IMR-90 (cell line): ENCODE results near the gene ZNF362. TPM values are rescaled to one million over a fixed set of nuclear protein-coding genes. Genes with fewer than 3 reads are reported as not detected.

Experiments
- ATAC-seq: fragments of 200-7000 bp; cut with Tn5 transposase; 2 replicates; pipeline ENCODE4 v1.9.1; 2020; ENCODE audit warnings: low read depth, mild to moderate bottlenecking, moderate library complexity
- BruUV-seq: library from RNA; stranded (reverse); fragments of 400-500 nt; replicated peaks from 2 replicates; lab custom pipeline; 2021; lab: Mats Ljungman, UMichigan
- CTCF ChIA-PET: fragments of 300-600 bp; formaldehyde crosslinking; extraction: SDS; loops from one replicate; lab custom pipeline; 2021; ENCODE audit warnings: antibody characterized with exemption; lab: Yijun Ruan, JAX
- POLR2A ChIA-PET: fragments of 300-600 bp; sonication (Branson Sonifier 250); formaldehyde crosslinking; loops from one replicate; lab custom pipeline; 2022; ENCODE audit warnings: antibody characterized with exemption; ENCODE audit not compliant: unreplicated experiment; lab: Charles Lee
- DNase-seq: peaks from one replicate; pipeline ENCODE4 v3.0.0; 2013
- H2AFZ ChIP-seq: replicated peaks from 2 replicates; pipeline ENCODE3; 2013; ENCODE audit warnings: low read length, mild to moderate bottlenecking; ENCODE audit not compliant: poor library complexity
- H2AK5ac ChIP-seq: 2 replicates; pipeline ENCODE4 v1.6.1; 2013; ENCODE audit warnings: low read depth, low read length, inconsistent platforms
- H2AK9ac ChIP-seq: replicated peaks from 2 replicates; pipeline ENCODE3; 2013; ENCODE audit warnings: mild to moderate bottlenecking, low read depth, low read length, moderate library complexity; ENCODE audit not compliant: poor library complexity
- H2BK120ac ChIP-seq: 2 replicates; pipeline ENCODE4 v1.6.1; 2013; ENCODE audit warnings: low read depth, low read length, inconsistent platforms
- H2BK15ac ChIP-seq: 3 replicates; pipeline ENCODE4 v1.6.1; 2013; ENCODE audit warnings: low read depth, low read length, inconsistent platforms
- H2BK20ac ChIP-seq: 2 replicates; pipeline ENCODE4 v1.6.1; 2013; ENCODE audit warnings: low read depth, mild to moderate bottlenecking, inconsistent platforms, low read length, moderate library complexity
- H2BK5ac ChIP-seq: 2 replicates; pipeline ENCODE4 v1.6.1; 2013; ENCODE audit warnings: mild to moderate bottlenecking, low read depth, low read length, inconsistent platforms; ENCODE audit not compliant: poor library complexity, severe bottlenecking
- H3K14ac ChIP-seq: replicated peaks from 2 replicates; pipeline ENCODE4 v1.6.1; 2013; ENCODE audit warnings: low read depth, low read length, inconsistent platforms
- H3K18ac ChIP-seq: 2 replicates; pipeline ENCODE4 v1.6.1; 2013; ENCODE audit warnings: low read depth, low read length, control low read depth
- H3K23ac ChIP-seq: 2 replicates; pipeline ENCODE4 v1.6.1; 2013; ENCODE audit warnings: low read depth, low read length, inconsistent platforms
- H3K27ac ChIP-seq: 2 replicates; pipeline ENCODE4 v1.5.1; 2013; ENCODE audit warnings: mild to moderate bottlenecking, control low read depth, low read length; ENCODE audit not compliant: insufficient read depth
- H3K27me3 ChIP-seq: 2 replicates; pipeline ENCODE4 v1.6.1; 2013; ENCODE audit warnings: low read length; ENCODE audit not compliant: control insufficient read depth, insufficient read depth
- H3K36me3 ChIP-seq: 2 replicates; pipeline ENCODE4 v1.6.1; 2013; ENCODE audit warnings: low read length, mixed read lengths; ENCODE audit not compliant: control insufficient read depth, insufficient read depth
- H3K4ac ChIP-seq: 2 replicates; pipeline ENCODE4 v1.6.1; 2013; ENCODE audit warnings: low read depth, low read length, inconsistent platforms
- H3K4me1 ChIP-seq: 2 replicates; pipeline ENCODE4 v1.6.1; 2013; ENCODE audit warnings: low read length, mixed read lengths; ENCODE audit not compliant: control insufficient read depth, insufficient read depth
- H3K4me2 ChIP-seq: 2 replicates; pipeline ENCODE4 v1.6.1; 2013; ENCODE audit warnings: low read depth, mild to moderate bottlenecking, control low read depth, low read length, moderate library complexity
- H3K4me3 ChIP-seq: 2 replicates; pipeline ENCODE4 v1.5.1; 2013; ENCODE audit warnings: low read depth, mild to moderate bottlenecking, control low read depth, low read length, moderate library complexity; ENCODE audit not compliant: insufficient read depth
- H3K56ac ChIP-seq: 2 replicates; pipeline ENCODE4 v1.6.1; 2013; ENCODE audit warnings: low read length, inconsistent platforms; ENCODE audit not compliant: insufficient read depth; ENCODE audit errors: extremely low read depth
- H3K79me1 ChIP-seq, 2 experiments: 2 replicates each; pipeline ENCODE4 v1.6.1; 2013; ENCODE audit warnings: low read length in 2 of 2, inconsistent platforms in 1 of 2, low read depth in 1 of 2
- H3K9ac ChIP-seq: 2 replicates; pipeline ENCODE4 v1.6.1; 2013; ENCODE audit warnings: low read depth, low read length, control low read depth
- H3K9me1 ChIP-seq: 2 replicates; pipeline ENCODE4 v1.6.1; 2013; ENCODE audit warnings: low read length, inconsistent platforms; ENCODE audit not compliant: insufficient read depth
- H3K9me3 ChIP-seq: 2 replicates; pipeline ENCODE4 v1.6.1; 2013; ENCODE audit warnings: low read length; ENCODE audit not compliant: control insufficient read depth, insufficient read depth
- H4K20me1 ChIP-seq: 2 replicates; pipeline ENCODE4 v1.6.1; 2013; ENCODE audit warnings: low read length, inconsistent platforms; ENCODE audit not compliant: insufficient read depth
- H4K5ac ChIP-seq: 2 replicates; pipeline ENCODE4 v1.6.1; 2013; ENCODE audit warnings: mild to moderate bottlenecking, low read depth, low read length, control low read depth
- H4K8ac ChIP-seq, 2 experiments: 2 replicates each; pipeline ENCODE4 v1.6.1; 2013; ENCODE audit warnings: low read depth in 2 of 2, low read length in 2 of 2, control low read depth in 1 of 2, inconsistent platforms in 1 of 2
- H4K91ac ChIP-seq: 2 replicates; pipeline ENCODE4 v1.6.1; 2013; ENCODE audit warnings: low read depth, low read length, inconsistent platforms; ENCODE audit not compliant: insufficient read depth
- BHLHE40 ChIP-seq: fragments of 150-350 bp; IDR thresholded peaks from 2 replicates; pipeline ENCODE4 v1.6.1; 2016; ENCODE audit warnings: mild to moderate bottlenecking, low read depth, low read length
- FOS ChIP-seq: fragments of 150-350 bp; IDR thresholded peaks from 2 replicates; pipeline ENCODE4 v1.6.1; 2016; ENCODE audit warnings: low read depth, low read length
- MAFK ChIP-seq: IDR thresholded peaks from 2 replicates; pipeline ENCODE4 v1.6.1; 2012; ENCODE audit warnings: low read depth, low read length, improper control_type of control experiment
- POLR2A ChIP-seq: IDR thresholded peaks from 2 replicates; pipeline ENCODE4 v1.6.1; 2012; ENCODE audit warnings: mild to moderate bottlenecking, low read depth, low read length
- RCOR1 ChIP-seq: IDR thresholded peaks from 2 replicates; pipeline ENCODE4 v1.6.1; 2012; ENCODE audit warnings: mild to moderate bottlenecking, low read length, improper control_type of control experiment; ENCODE audit not compliant: insufficient replicate concordance
- RFX5 ChIP-seq: IDR thresholded peaks from 2 replicates; pipeline ENCODE4 v1.8.0; 2012; ENCODE audit warnings: low read depth, mild to moderate bottlenecking, low read length, moderate library complexity
- SMC3 ChIP-seq: fragments of 150-350 bp; IDR thresholded peaks from 2 replicates; pipeline ENCODE4 v1.6.1; 2016; ENCODE audit warnings: low read depth, mild to moderate bottlenecking, antibody characterized with exemption, low read length, moderate library complexity
- WGBS, 2 experiments: methylation state at CpG; one replicate each; pipeline versions ENCODE4 v1.1.5 to v1.1.7; 2013; ENCODE audit warnings: missing lambda C conversion rate in 2 of 2; ENCODE audit not compliant: insufficient read length in 1 of 2; ENCODE audit errors: extremely low coverage in 2 of 2; 5-methylcytosine and 5-hydroxymethylcytosine counted together
- dilution Hi-C: fragments of 300-500 bp; cut with HindIII; formaldehyde crosslinking; loops from one replicate; pipeline ENCODE4 v1.14.3; 2018; ENCODE audit warnings: low sequenced_read_pairs; ENCODE audit not compliant: unreplicated experiment
- in situ Hi-C: fragments of 300-500 bp; cut with MboI; formaldehyde crosslinking; loops from 3 replicates; pipeline ENCODE4 v1.14.3; 2019; ENCODE audit warnings: low sequenced_read_pairs, inconsistent platforms, mixed read lengths
- intact Hi-C: fragments of 100-400 bp; cut with micrococcal nuclease; formaldehyde crosslinking; loops from 2 replicates; pipeline ENCODE4 v1.10.0; 2022
- polyA plus RNA-seq, 3 experiments: library from polyadenylated mRNA; depleted of rRNA; stranded (reverse); fragments of >200 nt; gene quantifications; 2 replicates each; pipeline ENCODE4 v1.2.3, GENCODE V29; 2012; ENCODE audit warnings: low replicate concordance in 1 of 3
- total RNA-seq: library from RNA; depleted of rRNA; stranded (reverse); fragments of >200 nt; gene quantifications from 2 replicates; pipeline ENCODE4 v1.2.3, GENCODE V29; 2012
- TF ChIP-seq, protein P1 (sequence below): fragments of 150-350 bp; IDR thresholded peaks from 2 replicates; pipeline ENCODE4 v1.6.1; 2017; ENCODE audit warnings: mild to moderate bottlenecking, antibody characterized with exemption, low read length, low read depth
- TF ChIP-seq, protein P2 (sequence below): fragments of 150-350 bp; IDR thresholded peaks from 2 replicates; pipeline ENCODE4 v1.6.1; 2016; ENCODE audit warnings: low read depth, mild to moderate bottlenecking, low read length, moderate library complexity, borderline replicate concordance

Gene ZNF362
- total and polyA plus RNA-seq, 2 of the 4 experiments (the other 2 are of a cell fraction), result 5.7 to 12.9 TPM

DNA sequence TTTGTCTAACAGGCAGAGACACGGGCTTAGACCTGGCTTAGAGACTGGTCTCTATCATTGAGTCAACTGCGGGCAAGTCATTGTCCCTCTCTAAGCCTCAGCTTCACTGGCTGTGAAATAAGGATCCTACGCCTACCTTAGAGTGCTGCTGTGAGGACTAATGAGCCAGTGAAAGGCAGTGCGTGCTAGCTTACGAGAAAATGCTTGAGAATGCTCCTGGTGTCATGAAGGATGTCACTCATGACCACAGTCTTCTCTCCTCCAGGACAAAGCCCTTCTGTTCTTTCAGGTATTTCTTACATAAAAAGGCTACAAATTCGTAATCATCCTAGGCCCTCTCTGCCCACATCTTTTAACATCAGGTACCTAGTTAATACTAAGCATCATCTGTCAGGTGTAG is 81.1 kb downstream of the ZNF362 start:
- Histone ChIP-seq H3K36me3 (peaks cover 37% of the 10 kb centered on the region), H3K4me3 (no peak overlapping the region), H3K9ac (no peak overlapping the region), H3K27ac (peak overlapping the region; percentile 48; the same call in 1 of the 2 replicates), H3K9me1 (peaks cover 51% of the 10 kb centered on the region), H2BK5ac (peak overlapping the region; percentile 73), H3K23ac (peak overlapping the region; percentile 27; the same call in 1 of the 2 replicates), H3K27me3 (no peaks in the 10 kb centered on the region), H4K5ac (no peak overlapping the region; the same call in 1 of the 2 replicates), H2BK120ac (no peak overlapping the region), H4K91ac (0 out of 2 replicates have a peak overlapping the region, but pooled peaks have one; percentile 3), H4K8ac (0 out of 4 replicates have a peak overlapping the region, but pooled peaks of 1 of the 2 experiments have one; percentile 3), H3K4ac (peak overlapping the region; percentile 38; the same call in 1 of the 2 replicates), H3K79me1 (peaks cover 6 to 66% of the 10 kb centered on the region in 2 experiments; a peak in 2 of 4 replicates), H3K4me1 (peaks cover 51% of the 10 kb centered on the region), H4K20me1 (peaks cover 98% of the 10 kb centered on the region), H2BK15ac (no peak overlapping the region; the same call in 2 of the 3 replicates), H2BK20ac (no peak overlapping the region), H3K56ac (no peak overlapping the region), H3K4me2 (peak overlapping the region; percentile 14), H3K14ac (no peak overlapping the region), H2AFZ (no peak overlapping the region), H3K18ac (peak overlapping the region; percentile 40; the same call in 1 of the 2 replicates), H2AK9ac (no peak overlapping the region), H2AK5ac (peak overlapping the region; percentile 77), H3K9me3 (no peaks in the 10 kb centered on the region)
- ChIA-PET POLR2A (no interaction called here), CTCF (interaction anchor here (1.1 kb wide), 1 partner anchor 27 kb away, joined by 3 read pairs; no protein-coding TSS in a partner anchor)
- dilution Hi-C loops (no loop called here), intact Hi-C loops (no loop called here), in situ Hi-C loops (no loop called here)
- BruUV-seq, result no TSS peak
- no peak for TF ChIP-seq MAFK
- TF ChIP-seq, protein P1, sequence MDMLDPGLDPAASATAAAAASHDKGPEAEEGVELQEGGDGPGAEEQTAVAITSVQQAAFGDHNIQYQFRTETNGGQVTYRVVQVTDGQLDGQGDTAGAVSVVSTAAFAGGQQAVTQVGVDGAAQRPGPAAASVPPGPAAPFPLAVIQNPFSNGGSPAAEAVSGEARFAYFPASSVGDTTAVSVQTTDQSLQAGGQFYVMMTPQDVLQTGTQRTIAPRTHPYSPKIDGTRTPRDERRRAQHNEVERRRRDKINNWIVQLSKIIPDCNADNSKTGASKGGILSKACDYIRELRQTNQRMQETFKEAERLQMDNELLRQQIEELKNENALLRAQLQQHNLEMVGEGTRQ, result no peak
- TF ChIP-seq RCOR1, result no peak
- TF ChIP-seq, protein P2, sequence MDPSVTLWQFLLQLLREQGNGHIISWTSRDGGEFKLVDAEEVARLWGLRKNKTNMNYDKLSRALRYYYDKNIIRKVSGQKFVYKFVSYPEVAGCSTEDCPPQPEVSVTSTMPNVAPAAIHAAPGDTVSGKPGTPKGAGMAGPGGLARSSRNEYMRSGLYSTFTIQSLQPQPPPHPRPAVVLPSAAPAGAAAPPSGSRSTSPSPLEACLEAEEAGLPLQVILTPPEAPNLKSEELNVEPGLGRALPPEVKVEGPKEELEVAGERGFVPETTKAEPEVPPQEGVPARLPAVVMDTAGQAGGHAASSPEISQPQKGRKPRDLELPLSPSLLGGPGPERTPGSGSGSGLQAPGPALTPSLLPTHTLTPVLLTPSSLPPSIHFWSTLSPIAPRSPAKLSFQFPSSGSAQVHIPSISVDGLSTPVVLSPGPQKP, result no peak
- no peak for TF ChIP-seq FOS
- TF ChIP-seq SMC3, result no peak
- TF ChIP-seq BHLHE40, result no peak
- no peak for TF ChIP-seq RFX5
- no peak for TF ChIP-seq POLR2A
- ATAC-seq, result no peak
- WGBS, 2 experiments, result 86% methylated on average over 2 of the region's 6 CpGs; no CpG with 5 or more reads in 1 of the 2 experiments
- DNase-seq, result no peak
